GM18499 (cell line): ENCODE measurements around the gene KRT5.

Experiments used
- ATAC-seq: cut with Tn5 transposase; IDR thresholded peaks from one replicate; pipeline ENCODE4 v1.9.1; 2021; ENCODE audit warnings: moderate number of reproducible peaks; ENCODE audit not compliant: insufficient read depth, unreplicated experiment

The KRT5 gene

GRCh38 chr12:52539083-52539820 is 19.1 kb upstream of the KRT5 start:
- no peak for ATAC-seq

- no peak for ATAC-seq
Observed at GRCh38 chr12:52537101-52537500, 16.9 kb upstream of the KRT5 start.

GRCh38 chr12:52535574-52535973 is 15.4 kb upstream of the KRT5 start:
- no peak for ATAC-seq

- no peak for ATAC-seq
Observed at GRCh38 chr12:52534482-52534881, 14.3 kb upstream of the KRT5 start.

GRCh38 chr12:52533686-52534470 is 13.7 kb upstream of the KRT5 start:
- ATAC-seq: no peak

GRCh38 chr12:52532636-52533035 is 12.4 kb upstream of the KRT5 start:
- ATAC-seq: no peak

DNA sequence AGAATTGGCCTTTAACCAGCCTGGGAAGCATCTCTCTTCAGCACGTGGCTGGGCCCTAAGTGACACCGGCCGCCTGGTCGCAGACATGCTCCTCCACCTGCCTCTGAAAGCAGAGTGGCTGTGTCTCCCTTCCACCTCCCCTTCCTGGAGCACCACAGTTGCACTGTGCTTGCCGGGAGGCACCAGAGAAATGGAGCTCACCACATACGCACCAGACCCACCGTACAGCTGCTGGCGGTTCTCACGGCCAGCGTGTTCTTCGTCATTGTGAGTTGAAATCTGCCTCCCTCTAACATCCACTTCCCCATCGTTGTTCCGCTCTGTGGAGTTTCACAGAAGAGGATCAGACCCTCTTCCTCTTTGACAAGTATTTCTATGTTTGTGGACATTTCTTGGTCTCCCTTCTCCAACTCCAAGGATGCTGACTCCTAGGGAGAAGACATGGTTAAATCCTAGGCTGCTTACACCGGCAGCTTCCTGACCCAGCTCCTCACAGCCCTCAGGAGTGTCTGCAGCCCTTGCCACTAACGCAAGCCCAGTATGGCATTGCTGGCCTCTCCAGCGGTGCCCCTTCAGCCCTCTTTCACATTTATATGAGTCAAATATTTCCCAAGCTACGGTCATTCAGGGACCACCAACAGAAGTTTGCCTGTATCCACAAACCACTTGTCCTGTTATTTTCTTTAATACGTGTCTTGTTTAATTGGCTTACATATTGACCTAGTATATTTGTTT is 11.5 kb upstream of the KRT5 start:
- no peak for ATAC-seq

GRCh38 chr12:52530905-52531304 is 10.7 kb upstream of the KRT5 start:
- no peak for ATAC-seq

- ATAC-seq: no peak
Observed at GRCh38 chr12:52530366-52530765, 10.2 kb upstream of the KRT5 start.

- no peak for ATAC-seq
Observed at GRCh38 chr12:52529846-52530245, 9.7 kb upstream of the KRT5 start.

DNA sequence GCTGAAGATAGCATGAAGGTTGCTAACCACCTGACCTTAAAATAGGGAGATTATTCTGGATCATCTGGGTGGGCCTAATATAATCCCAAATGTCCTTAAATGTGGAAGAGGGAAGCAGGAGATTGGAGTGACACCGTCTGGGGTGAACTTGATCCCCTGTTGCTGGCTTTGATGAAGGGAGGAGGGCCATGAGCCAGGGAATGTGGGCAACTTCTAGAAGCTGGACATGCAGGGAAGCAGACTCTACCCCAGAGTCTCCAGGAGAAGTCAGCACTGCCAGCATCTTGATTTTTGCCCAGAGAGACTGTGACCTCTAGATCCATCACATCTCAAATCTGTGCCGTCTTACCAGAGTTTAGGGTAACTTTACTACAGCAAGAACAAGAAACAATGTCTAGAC is 9.2 kb upstream of the KRT5 start:
- ATAC-seq: no peak

DNA sequence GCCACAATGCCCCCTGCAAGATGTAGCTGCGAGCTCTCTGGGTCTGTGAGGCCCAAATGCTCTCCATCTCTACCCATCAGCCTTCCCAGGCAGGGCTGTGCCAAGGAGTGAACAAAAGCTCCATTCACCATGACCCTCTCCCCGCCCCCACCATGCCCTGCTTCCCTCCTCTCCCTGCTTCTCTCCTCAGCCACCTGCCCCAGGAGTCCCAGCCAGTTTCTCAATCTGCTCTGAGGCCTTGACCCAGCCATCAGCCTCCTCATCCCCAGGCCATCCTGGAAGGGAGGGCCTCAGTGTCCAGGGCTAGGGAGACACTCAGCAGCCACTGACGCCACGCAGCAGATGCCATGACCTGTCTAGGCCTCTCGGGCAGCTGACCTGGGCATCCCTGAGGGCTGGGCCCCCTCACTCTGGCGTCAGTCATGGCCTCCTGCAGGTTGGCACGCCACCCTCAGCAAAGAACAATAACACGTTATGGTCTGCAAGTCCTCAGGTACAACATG is 8.5 kb upstream of the KRT5 start:
- ATAC-seq: no peak

GRCh38 chr12:52527121-52527800 is 7.1 kb upstream of the KRT5 start:
- no peak for ATAC-seq

DNA sequence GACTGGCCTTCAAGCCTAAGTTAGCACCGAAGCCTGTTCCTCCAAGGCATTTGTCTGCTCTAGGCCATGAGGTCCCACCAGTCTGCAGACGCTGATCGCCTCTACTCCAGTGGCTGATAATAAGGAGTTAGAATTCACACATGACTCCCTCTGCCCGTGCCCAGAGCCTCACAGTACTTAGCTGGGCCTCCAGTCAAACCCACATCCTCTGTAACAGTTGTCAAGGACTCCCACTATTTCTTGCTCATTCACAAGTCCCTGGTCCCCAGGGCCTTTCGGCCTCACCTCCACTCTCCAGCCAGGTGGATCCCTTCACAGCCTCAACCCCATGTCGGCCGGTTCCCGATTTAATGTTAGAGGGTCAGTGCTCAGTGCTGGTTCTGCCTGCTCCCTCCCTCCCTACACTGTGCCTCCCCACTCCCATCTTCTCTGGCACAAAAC is 6.3 kb upstream of the KRT5 start:
- ATAC-seq: no peak

DNA sequence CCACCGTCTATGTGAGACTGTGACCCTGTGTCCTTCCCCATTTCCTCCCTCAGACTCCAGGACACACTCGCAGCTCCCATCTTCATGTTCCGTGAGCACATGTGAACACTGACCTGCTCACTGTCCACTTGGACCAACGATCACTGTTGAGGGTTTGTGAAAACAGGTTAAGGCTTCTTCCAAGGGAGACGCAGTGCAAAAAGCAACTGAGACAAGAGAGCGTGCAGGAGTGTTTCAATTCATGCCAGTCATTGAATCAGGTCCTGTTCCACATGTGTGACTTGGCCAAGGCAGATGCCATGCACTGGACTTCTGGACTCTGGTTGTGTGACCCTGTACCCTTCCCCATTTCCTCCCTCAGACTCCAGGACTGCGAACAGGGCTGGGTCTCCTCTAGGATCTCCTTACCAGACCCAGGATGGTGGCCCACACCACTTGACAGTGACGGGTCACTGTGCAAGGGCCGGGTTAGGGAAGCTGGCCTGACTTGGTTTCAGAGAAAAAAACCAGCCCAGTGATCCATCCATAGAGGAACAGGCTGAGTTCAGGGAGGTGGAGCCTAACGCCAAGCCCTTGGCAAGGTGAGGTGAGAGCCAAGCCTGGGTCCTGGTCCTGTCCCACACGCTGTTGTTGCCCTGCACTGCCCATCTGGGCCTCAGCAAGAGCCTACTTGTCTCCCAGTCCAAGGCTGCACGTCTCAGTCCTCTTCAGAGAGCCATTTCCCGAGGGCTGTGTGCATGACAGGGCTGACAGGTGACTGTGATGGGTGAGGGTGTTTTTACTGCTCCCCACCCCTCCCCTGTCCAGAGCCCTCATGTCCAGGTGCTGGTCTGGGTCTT is 5.7 kb upstream of the KRT5 start:
- ATAC-seq: no peak

DNA sequence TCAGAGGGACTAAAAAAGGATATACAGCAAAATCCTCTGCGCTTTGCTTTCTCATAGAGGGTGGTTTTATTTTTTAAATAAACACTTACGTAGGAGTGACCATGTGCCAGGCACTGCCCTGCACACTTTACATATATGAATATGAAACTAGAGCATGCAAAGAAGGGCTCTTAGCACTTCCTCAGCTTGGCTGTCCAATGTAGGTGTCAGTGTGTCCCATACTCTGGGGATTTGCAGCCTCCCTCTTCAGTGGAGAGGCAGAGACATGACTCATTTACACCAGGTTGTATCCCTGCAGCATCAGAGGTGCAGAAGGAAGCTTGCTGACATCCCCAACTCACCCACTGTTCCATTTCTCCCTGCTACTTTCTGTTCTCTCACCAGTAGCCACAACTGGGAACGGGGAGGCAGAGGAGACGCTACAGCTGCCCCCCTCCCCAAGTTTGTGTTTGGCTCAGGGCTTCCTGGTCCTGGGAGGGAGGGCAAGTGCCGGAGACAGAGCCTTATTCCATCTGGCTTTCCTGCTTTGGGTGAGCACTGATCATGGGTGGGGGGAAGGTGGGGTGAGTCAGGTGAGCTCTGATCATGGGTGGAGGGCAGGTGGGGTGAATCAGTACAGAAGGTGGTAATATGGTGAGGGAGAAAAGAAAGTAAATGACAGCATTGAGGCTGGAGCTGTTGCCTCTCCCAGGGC is 4.9 kb upstream of the KRT5 start:
- no peak for ATAC-seq

DNA sequence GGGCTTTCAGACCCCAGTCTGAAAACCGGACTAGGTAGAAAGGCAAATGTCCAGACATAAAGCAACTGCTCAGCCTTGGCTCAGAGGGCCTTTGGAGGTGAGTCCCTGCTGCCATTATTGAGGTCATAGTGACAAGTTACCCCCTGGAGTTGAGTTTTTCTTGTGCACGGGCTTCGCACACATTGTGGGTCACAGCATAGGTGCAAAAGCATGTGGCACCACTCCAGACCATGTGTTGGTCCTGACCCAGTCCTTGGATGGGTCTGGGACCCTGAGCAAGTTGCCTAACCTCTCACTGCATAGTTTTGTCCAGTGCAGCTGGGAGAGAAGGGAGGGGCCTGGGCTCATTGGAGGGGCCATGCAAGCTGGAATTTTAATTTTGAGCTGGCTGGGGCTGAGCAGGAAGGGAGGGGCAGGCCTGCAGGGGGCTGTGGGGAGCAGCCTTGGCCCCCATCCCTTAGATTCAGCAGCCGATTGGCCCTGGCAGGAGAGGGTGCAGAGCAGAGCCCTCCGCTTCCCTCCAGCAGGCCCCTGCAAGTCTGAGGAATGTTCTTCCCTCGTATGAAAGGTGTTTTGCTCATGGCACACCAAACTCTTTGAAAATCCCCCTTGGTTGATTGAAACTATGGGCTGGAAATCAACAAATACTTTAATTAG is 4.2 kb upstream of the KRT5 start:
- no peak for ATAC-seq

DNA sequence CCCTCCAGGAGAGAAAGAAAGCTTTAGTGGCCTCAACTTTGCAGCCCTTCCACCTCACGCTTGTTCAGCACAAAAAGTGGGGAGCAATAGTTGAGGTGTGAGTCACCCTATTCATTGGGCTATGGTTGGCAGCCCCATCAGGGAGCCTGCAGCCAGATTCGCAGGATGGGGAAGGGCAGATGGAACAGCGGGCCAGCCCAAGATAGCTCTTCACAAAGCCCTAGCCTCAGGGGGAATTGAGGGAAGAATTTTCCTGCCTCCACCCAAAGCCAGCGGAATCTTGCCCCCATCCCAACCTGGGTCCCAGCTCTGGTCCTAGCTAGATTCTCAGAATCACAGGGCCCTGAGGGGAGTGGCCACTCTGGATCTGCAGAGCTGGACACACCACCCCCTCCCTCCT is 3.6 kb upstream of the KRT5 start:
- no peak for ATAC-seq
